ENCODE results near the gene PTPRN2. TPM values are rescaled to one million over a fixed set of nuclear protein-coding genes. Genes with fewer than 3 reads are reported as not detected.

Gene PTPRN2
- total and polyA plus RNA-seq, 4 experiments from 2014 or later, result 1.7 to 2.6 (median 1.9) TPM

DNA sequence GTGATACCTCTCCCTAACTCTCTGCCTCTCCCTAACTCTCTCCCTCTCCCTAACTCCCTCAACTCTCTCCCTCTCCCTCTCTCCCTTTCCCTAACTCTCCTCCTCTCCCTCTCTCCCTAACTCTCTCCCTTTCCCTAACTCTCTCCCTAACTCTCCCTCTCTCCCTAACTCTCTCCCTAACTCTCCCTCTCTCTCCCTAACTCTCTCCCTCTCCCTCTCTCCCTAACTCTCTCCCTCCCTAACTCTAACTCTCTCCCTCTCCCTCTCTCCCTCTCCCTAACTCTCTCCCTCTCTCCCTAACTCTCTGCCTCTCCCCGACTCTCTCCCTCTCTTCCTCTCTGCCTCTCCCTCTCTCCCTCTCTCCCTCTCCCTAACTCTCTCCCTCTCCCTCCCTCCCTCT lies 2.0 kb upstream of the PTPRN2 start:
- no peak for DNase-seq
- POLR2A ChIA-PET (ENCODE audit: partially characterized antibody), result no interaction called here
- H3K27ac Mint-ChIP-seq, result no peak overlapping the region
- Histone ChIP-seq H3K4me1 (ENCODE audit: insufficient read depth, low read length) (peaks cover 14% of the 10 kb centered on the region), H3K27ac (ENCODE audit: low read depth, low read length) (no peak overlapping the region), H3K36me3 (ENCODE audit: insufficient read depth, low read length) (no peaks in the 10 kb centered on the region), H3K9me3 (ENCODE audit: control insufficient read depth in 1 of 2, low read length in 2 of 2) (no peaks in the 10 kb centered on the region), H3K27me3 (ENCODE audit: insufficient read depth, low read length) (peaks cover 16% of the 10 kb centered on the region), H3K4me3 (ENCODE audit: low read length in 2 of 2) (no peak overlapping the region)
- CTCF ChIA-PET (ENCODE audit: partially characterized antibody), result no interaction called here
- peaks cover 0 to 8% (median 3%) of the 10 kb centered on the region in 8 donors for H3K9me3 Mint-ChIP-seq
- H3K36me3 Mint-ChIP-seq, result peaks cover 0 to 3% of the 10 kb centered on the region in 2 donors
- intact Hi-C loops (cut with micrococcal nuclease), result no loop called here
- H3K4me1 Mint-ChIP-seq, result peaks cover 3 to 21% (median 10%) of the 10 kb centered on the region in 4 donors
- peak overlapping the region in 1 of 8 donors; percentile 10 for H3K4me3 Mint-ChIP-seq
- peaks cover 15 to 20% of the 10 kb centered on the region in 2 donors for H3K27me3 Mint-ChIP-seq

DNA sequence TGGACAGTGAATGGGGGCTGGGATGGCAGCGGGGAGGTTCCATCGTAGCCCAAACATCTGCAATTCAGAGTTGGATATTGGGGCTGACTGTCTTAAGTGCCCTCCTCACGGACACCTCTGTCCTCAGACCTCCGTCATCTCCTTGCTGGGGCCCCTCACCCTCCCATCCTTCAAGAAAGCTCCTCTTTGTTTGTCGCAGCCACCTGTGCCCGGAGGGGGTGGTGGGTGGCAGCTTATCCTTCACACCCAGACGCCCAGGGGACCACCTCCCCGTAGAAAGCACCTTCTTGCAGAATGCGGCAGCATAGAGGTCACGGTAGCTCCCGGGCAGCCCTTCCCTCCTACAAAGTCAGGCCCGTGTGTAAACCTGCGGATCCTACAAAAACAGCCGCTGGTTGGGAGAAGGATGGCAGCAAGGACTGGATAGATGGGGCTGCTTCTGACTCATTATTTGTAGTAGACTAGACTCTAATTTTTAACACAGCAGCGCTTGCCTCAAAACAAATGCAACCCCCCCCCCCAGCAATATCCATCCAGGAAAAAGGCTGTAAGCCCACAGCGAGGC lies 1.3 kb upstream of the PTPRN2 start:
- POLR2A ChIA-PET (ENCODE audit: partially characterized antibody), result no interaction called here
- Mint-ChIP-seq H3K4me1 (peaks cover 3 to 21% (median 11%) of the 10 kb centered on the region in 4 donors), H3K36me3 (peaks cover 0 to 3% of the 10 kb centered on the region in 2 donors), H3K27me3 (peaks cover 20 to 26% of the 10 kb centered on the region in 2 donors), H3K9me3 (peaks cover 0 to 10% (median 3%) of the 10 kb centered on the region in 8 donors), H3K4me3 (peak overlapping the region in 7 of 8 donors; percentile 31 to 68 (median 60)), H3K27ac (peak overlapping the region in 1 of 7 donors; percentile 82)
- peaks cover 23% of the 10 kb centered on the region for H3K27me3 ChIP-seq (ENCODE audit: insufficient read depth, low read length)
- no peak overlapping the region for H3K27ac ChIP-seq (ENCODE audit: low read depth, low read length)
- DNase-seq, result no peak
- intact Hi-C loops (cut with micrococcal nuclease), result no loop called here
- H3K36me3 ChIP-seq (ENCODE audit: insufficient read depth, low read length), result no peaks in the 10 kb centered on the region
- CTCF ChIA-PET (ENCODE audit: partially characterized antibody), result no interaction called here
- no peak overlapping the region for H3K4me3 ChIP-seq (ENCODE audit: low read length in 2 of 2)
- H3K4me1 ChIP-seq (ENCODE audit: insufficient read depth, low read length), result peaks cover 14% of the 10 kb centered on the region
- H3K9me3 ChIP-seq (ENCODE audit: control insufficient read depth in 1 of 2, low read length in 2 of 2), result no peaks in the 10 kb centered on the region

DNA sequence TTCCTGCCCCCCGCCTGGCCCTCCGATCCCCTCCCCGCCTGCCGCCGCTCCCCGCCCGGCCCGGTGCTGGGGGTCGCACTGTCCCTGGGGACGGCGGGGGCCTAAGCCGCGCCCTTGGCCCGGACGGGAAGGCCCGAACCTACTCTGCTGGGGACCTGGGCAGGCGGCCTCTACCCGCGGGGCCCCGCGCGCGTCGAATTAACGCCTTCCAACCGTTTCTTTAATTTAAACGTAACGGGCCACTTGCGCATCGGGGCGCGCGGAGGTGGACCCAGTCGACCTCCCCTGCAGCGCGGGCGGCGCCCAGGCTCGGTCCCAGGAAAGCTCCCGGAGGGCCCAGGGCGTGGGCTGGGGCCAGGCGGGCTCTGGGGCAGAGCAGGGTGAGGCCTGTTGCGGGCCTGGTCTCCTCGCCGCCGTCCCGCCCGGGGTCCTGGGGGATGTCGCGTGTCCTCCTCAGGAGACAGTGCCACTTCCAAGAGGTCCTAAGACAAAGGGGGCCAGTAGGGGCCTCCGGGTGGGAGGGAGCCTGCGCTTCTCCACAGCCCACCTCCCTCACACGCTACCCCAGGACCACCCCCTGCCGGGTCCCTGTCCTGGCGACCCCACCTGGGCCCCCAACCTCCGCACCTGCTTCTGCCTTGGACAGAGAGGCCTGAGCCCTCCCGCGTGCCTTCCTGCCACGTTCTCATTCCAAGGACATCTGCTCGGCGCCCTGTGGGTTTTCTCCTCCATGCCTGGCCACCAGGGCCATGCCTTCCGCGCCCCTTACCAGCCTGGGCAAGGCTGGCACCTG lies 658 bp upstream of the PTPRN2 start:
- ChIA-PET CTCF (ENCODE audit: partially characterized antibody) (no interaction called here), POLR2A (ENCODE audit: partially characterized antibody) (no interaction called here)
- Histone ChIP-seq H3K36me3 (ENCODE audit: insufficient read depth, low read length) (no peaks in the 10 kb centered on the region), H3K27me3 (ENCODE audit: insufficient read depth, low read length) (peaks cover 28% of the 10 kb centered on the region), H3K4me3 (ENCODE audit: low read length in 2 of 2) (no peak overlapping the region), H3K27ac (ENCODE audit: low read depth, low read length) (no peak overlapping the region), H3K4me1 (ENCODE audit: insufficient read depth, low read length) (peaks cover 14% of the 10 kb centered on the region), H3K9me3 (ENCODE audit: control insufficient read depth in 1 of 2, low read length in 2 of 2) (no peaks in the 10 kb centered on the region)
- peaks cover 0 to 14% (median 6%) of the 10 kb centered on the region in 8 donors for H3K9me3 Mint-ChIP-seq
- H3K36me3 Mint-ChIP-seq, result peaks cover 0 to 3% of the 10 kb centered on the region in 2 donors
- H3K4me3 Mint-ChIP-seq, result peak overlapping the region in 6 of 8 donors; percentile 31 to 68 (median 62)
- DNase-seq, result peak in 1 of 5 donors; percentile 9
- intact Hi-C loops (cut with micrococcal nuclease), result no loop called here
- peaks cover 27 to 32% of the 10 kb centered on the region in 2 donors for H3K27me3 Mint-ChIP-seq
- peaks cover 3 to 21% (median 11%) of the 10 kb centered on the region in 4 donors for H3K4me1 Mint-ChIP-seq
- H3K27ac Mint-ChIP-seq, result peak overlapping the region in 1 of 7 donors; percentile 82

DNA sequence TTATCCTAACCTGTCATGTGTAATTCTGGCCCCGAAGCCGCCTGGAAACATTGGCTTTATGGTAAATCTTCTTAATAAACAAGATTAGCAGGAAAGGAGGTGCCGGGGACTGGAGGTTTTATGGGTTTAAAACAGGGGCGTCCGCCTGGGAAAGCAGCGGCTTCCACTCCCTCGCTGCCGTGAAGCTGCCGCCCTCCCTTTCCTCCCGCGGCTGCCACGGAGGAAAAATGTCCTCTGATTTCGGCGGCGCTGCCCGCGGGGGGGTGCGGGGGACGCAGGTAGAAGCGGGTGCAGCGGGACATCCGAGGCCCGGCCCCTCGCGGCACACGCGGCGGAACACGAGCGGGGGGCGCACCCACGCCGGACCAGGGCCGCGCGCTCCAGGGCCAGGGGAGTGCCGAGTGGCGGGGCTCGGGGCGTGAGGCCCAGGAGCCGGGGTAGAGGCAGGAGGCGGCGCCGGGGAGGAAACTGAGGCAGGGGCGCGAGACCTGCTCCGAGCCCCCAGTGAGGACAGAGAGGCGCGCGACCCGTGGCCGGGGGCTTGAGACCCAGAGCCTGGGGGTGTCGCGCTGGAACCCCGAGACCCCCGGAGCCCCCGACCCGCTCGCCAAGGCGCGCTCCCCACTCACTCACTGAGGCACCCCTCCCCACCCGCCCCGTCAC lies 993 bp downstream of the PTPRN2 start:
- Mint-ChIP-seq H3K4me3 (peak overlapping the region in 1 of 8 donors; percentile 76), H3K9me3 (peaks cover 0 to 23% (median 4%) of the 10 kb centered on the region in 8 donors), H3K27ac (peak overlapping the region in 1 of 7 donors; percentile 66), H3K36me3 (peaks cover 0 to 3% of the 10 kb centered on the region in 2 donors), H3K4me1 (peaks cover 4 to 21% (median 11%) of the 10 kb centered on the region in 4 donors), H3K27me3 (peaks cover 31 to 40% of the 10 kb centered on the region in 2 donors)
- Histone ChIP-seq H3K4me1 (ENCODE audit: insufficient read depth, low read length) (peaks cover 14% of the 10 kb centered on the region), H3K9me3 (ENCODE audit: control insufficient read depth in 1 of 2, low read length in 2 of 2) (no peaks in the 10 kb centered on the region), H3K27ac (ENCODE audit: low read depth, low read length) (no peak overlapping the region), H3K36me3 (ENCODE audit: insufficient read depth, low read length) (no peaks in the 10 kb centered on the region), H3K27me3 (ENCODE audit: insufficient read depth, low read length) (peaks cover 32% of the 10 kb centered on the region), H3K4me3 (ENCODE audit: low read length in 2 of 2) (no peak overlapping the region)
- CTCF ChIA-PET (ENCODE audit: partially characterized antibody), result no interaction called here
- intact Hi-C loops (cut with micrococcal nuclease), result no loop called here
- POLR2A ChIA-PET (ENCODE audit: partially characterized antibody), result no interaction called here
- DNase-seq, result no peak

- H3K27me3 ChIP-seq (ENCODE audit: insufficient read depth, low read length), result peaks cover 32% of the 10 kb centered on the region
- Mint-ChIP-seq H3K4me3 (peak overlapping the region in 7 of 8 donors; percentile 48 to 76 (median 66)), H3K9me3 (peaks cover 0 to 28% (median 10%) of the 10 kb centered on the region in 8 donors), H3K4me1 (peaks cover 5 to 21% (median 11%) of the 10 kb centered on the region in 4 donors), H3K36me3 (peaks cover 0 to 3% of the 10 kb centered on the region in 2 donors), H3K27ac (peak overlapping the region in 3 of 7 donors; percentile 22 to 66 (median 47)), H3K27me3 (peaks cover 33 to 40% of the 10 kb centered on the region in 2 donors)
- no peak overlapping the region for H3K4me3 ChIP-seq (ENCODE audit: low read length in 2 of 2)
- no peak overlapping the region for H3K27ac ChIP-seq (ENCODE audit: low read depth, low read length)
- ChIA-PET POLR2A (ENCODE audit: partially characterized antibody) (no interaction called here), CTCF (ENCODE audit: partially characterized antibody) (no interaction called here)
- intact Hi-C loops (cut with micrococcal nuclease), result no loop called here
- no peaks in the 10 kb centered on the region for H3K36me3 ChIP-seq (ENCODE audit: insufficient read depth, low read length)
- H3K4me1 ChIP-seq (ENCODE audit: insufficient read depth, low read length), result peaks cover 14% of the 10 kb centered on the region
- H3K9me3 ChIP-seq (ENCODE audit: control insufficient read depth in 1 of 2, low read length in 2 of 2), result no peaks in the 10 kb centered on the region
- no peak for DNase-seq
Measured at GRCh38 chr7:158585721-158586498, 1.7 kb downstream of the PTPRN2 start.

GRCh38 chr7:158584407-158584806 lies 3.2 kb downstream of the PTPRN2 start:
- peak overlapping the region in 2 of 8 donors; percentile 13 to 15 for H3K4me3 Mint-ChIP-seq
- Histone ChIP-seq H3K27me3 (ENCODE audit: insufficient read depth, low read length) (peaks cover 32% of the 10 kb centered on the region), H3K9me3 (ENCODE audit: control insufficient read depth in 1 of 2, low read length in 2 of 2) (no peaks in the 10 kb centered on the region), H3K4me3 (ENCODE audit: low read length in 2 of 2) (no peak overlapping the region), H3K27ac (ENCODE audit: low read depth, low read length) (no peak overlapping the region), H3K4me1 (ENCODE audit: insufficient read depth, low read length) (peaks cover 14% of the 10 kb centered on the region), H3K36me3 (ENCODE audit: insufficient read depth, low read length) (no peaks in the 10 kb centered on the region)
- DNase-seq, result no peak
- ChIA-PET CTCF (ENCODE audit: partially characterized antibody) (no interaction called here), POLR2A (ENCODE audit: partially characterized antibody) (no interaction called here)
- intact Hi-C loops (cut with micrococcal nuclease), result no loop called here
- no peak overlapping the region for H3K27ac Mint-ChIP-seq
- H3K36me3 Mint-ChIP-seq, result peaks cover 2 to 7% of the 10 kb centered on the region in 2 donors
- H3K4me1 Mint-ChIP-seq, result peaks cover 5 to 21% (median 11%) of the 10 kb centered on the region in 4 donors
- peaks cover 31 to 40% of the 10 kb centered on the region in 2 donors for H3K27me3 Mint-ChIP-seq
- H3K9me3 Mint-ChIP-seq, result peaks cover 2 to 42% (median 25%) of the 10 kb centered on the region in 8 donors

Data from CD4-positive, alpha-beta memory T cell (primary cell).